Upper lobe of left lung (tissue), 6 donors: Measurements from ENCODE around the gene PATJ. TPM values are rescaled to one million over a fixed set of nuclear protein-coding genes. Genes with fewer than 3 reads are reported as not detected.

ENCODE experiments used
- ATAC-seq, 2 donors: fragments of 200-7000 bp; cut with Tn5 transposase; one replicate each; pipeline ENCODE4 v1.9.1; 2022; ENCODE audit warnings: mild to moderate bottlenecking in 2 of 2, moderate library complexity in 2 of 2; ENCODE audit not compliant: low FRiP score in 2 of 2
- DNase-seq, 2 donors: peaks; one replicate each; pipeline ENCODE4 v3.0.0-alpha.2; 2019 to 2020
- H3K27ac ChIP-seq, 4 donors: fragments of 200-600 bp; sonication (generic); one replicate each; pipeline ENCODE4 v1.5.1; 2016 to 2019
- H3K27me3 ChIP-seq, 4 donors: fragments of 200-600 bp; sonication (generic); one replicate each; pipeline ENCODE4 v1.5.1; 2017 to 2019
- H3K36me3 ChIP-seq, 4 donors: fragments of 200-600 bp; sonication (generic); one replicate each; pipeline ENCODE4 v1.5.1; 2016 to 2019
- H3K4me1 ChIP-seq, 4 donors: fragments of 200-600 bp; sonication (generic); one replicate each; pipeline ENCODE4 v1.5.1; 2018 to 2019
- H3K4me3 ChIP-seq, 4 donors: fragments of 200-600 bp; sonication (generic); one replicate each; pipeline ENCODE4 v1.5.1; 2017 to 2019; ENCODE audit warnings: mild to moderate bottlenecking in 2 of 4, moderate library complexity in 1 of 4
- H3K9me3 ChIP-seq, 4 donors: fragments of 200-600 bp; sonication (generic); one replicate each; pipeline ENCODE4 v1.5.1; 2018 to 2019
- EP300 ChIP-seq, 4 donors: sonication (generic); formaldehyde crosslinking; IDR thresholded peaks; one replicate each; pipeline ENCODE4 v1.5.1; 2017; ENCODE audit warnings: antibody characterized with exemption in 4 of 4, control low read depth in 2 of 4
- POLR2A ChIP-seq, 4 donors: fragments of 450-650 bp; IDR thresholded peaks; one replicate each; pipeline ENCODE4 v1.5.1; 2016 to 2017; ENCODE audit warnings: antibody characterized with exemption in 4 of 4, mild to moderate bottlenecking in 2 of 4
- POLR2AphosphoS5 ChIP-seq, 2 donors: sonication (generic); formaldehyde crosslinking; IDR thresholded peaks; one replicate each; pipeline ENCODE4 v1.5.1; 2017; ENCODE audit warnings: antibody characterized with exemption in 2 of 2
- WGBS, 2 donors: methylation state at CpG; one replicate each; pipeline ENCODE4 v1.1.5; 2017 to 2018; 5-methylcytosine and 5-hydroxymethylcytosine counted together
- total RNA-seq, 6 donors: library from RNA; depleted of rRNA in 4 of 6; stranded (reverse); fragments of >200 nt in 4 of 6; gene quantifications; one replicate each; pipeline versions ENCODE4 v1.1.0 to v1.2.1, GENCODE V29; 2016 to 2021
- TF ChIP-seq, protein P1 (sequence below), 6 experiments: fragments of 450-650 bp in 4 of 6; fragments of 200-600 bp in 2 of 6; sonication (generic) in 2 of 6; IDR thresholded peaks; one replicate each; pipeline ENCODE4 v1.5.1; 2016 to 2019; ENCODE audit warnings: antibody characterized with exemption in 6 of 6
- donor health status: DM: no; HTN: no; CAD: no; lungs with moderate emphysema.
- donor health status: DM: no; HTN: yes; CAD: no; lungs with severe emphysema.

The PATJ gene
- total RNA-seq, 6 donors from 2014 or later: 37.1 to 217 (median 70.5) TPM

DNA sequence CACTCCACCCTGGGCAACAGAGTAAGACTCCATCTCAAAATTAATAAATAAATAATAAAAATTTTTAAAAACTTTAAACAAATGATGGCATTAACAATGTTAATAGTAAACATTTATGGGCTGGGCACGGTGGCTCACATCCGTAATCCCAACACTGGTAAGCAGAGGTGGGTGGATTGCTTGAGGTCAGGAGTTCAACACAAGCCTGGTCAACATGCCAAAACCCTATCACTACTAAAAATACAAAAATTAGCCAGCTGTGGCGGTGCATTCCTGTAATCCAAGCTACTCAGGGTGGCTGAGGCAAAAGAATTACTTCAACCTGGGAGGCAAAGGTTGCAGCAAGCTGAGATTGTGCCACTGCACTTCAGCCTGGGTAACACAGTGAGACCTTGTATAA is 443.4 kb downstream of the PATJ start:
- no peaks in the 10 kb centered on the region for H3K27me3 ChIP-seq
- ATAC-seq (no peak), DNase-seq (no peak)
- peaks cover 0 to under 1% (median 0%) of the 10 kb centered on the region in 4 donors for H3K4me1 ChIP-seq
- H3K27ac ChIP-seq: no peak overlapping the region
- TF ChIP-seq, protein P1, sequence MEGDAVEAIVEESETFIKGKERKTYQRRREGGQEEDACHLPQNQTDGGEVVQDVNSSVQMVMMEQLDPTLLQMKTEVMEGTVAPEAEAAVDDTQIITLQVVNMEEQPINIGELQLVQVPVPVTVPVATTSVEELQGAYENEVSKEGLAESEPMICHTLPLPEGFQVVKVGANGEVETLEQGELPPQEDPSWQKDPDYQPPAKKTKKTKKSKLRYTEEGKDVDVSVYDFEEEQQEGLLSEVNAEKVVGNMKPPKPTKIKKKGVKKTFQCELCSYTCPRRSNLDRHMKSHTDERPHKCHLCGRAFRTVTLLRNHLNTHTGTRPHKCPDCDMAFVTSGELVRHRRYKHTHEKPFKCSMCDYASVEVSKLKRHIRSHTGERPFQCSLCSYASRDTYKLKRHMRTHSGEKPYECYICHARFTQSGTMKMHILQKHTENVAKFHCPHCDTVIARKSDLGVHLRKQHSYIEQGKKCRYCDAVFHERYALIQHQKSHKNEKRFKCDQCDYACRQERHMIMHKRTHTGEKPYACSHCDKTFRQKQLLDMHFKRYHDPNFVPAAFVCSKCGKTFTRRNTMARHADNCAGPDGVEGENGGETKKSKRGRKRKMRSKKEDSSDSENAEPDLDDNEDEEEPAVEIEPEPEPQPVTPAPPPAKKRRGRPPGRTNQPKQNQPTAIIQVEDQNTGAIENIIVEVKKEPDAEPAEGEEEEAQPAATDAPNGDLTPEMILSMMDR (IDR thresholded peaks at IDR 0.05): no peak
- TF ChIP-seq EP300 (IDR thresholded peaks at IDR 0.05) (no peak), POLR2A (IDR thresholded peaks at IDR 0.05) (no peak), POLR2AphosphoS5 (IDR thresholded peaks at IDR 0.05) (no peak)
- H3K4me3 ChIP-seq: no peak overlapping the region
- H3K9me3 ChIP-seq: no peaks in the 10 kb centered on the region
- no peaks in the 10 kb centered on the region for H3K36me3 ChIP-seq
- WGBS, 2 donors: 64 to 79% methylated on average over 3 of the region's 3 CpGs

- 97 to 98% methylated on average over 5 of the region's 5 CpGs for WGBS, 2 donors
- no peak for ATAC-seq
- TF ChIP-seq POLR2A (IDR thresholded peaks at IDR 0.05): no peak
- TF ChIP-seq EP300 (IDR thresholded peaks at IDR 0.05): no peak
- TF ChIP-seq, protein P1 (IDR thresholded peaks at IDR 0.05): no peak
- TF ChIP-seq POLR2AphosphoS5 (IDR thresholded peaks at IDR 0.05): no peak
Measured at GRCh38 chr1:62187548-62187947, 445.3 kb downstream of the PATJ start.

DNA sequence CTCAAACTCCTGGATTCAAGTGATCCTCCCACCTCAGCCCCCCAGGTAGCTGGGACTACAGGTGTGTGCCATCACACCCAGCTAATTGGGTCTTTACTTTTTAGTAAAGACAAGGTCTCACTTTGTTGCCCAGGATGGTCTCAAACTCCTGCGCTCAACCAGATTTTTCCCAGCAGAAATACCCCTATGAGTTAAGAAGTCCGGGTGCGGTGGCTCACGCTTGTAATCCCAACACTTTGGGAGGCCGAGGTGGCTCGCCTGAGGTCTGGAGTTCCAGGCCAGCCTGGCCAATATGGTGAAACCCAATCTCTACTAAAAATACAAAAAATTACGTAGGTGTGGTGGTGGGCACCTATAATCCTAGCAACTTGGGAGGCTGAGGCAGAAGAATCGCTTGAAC is 445.8 kb downstream of the PATJ start:
- DNase-seq (no peak), ATAC-seq (no peak)
- no peaks in the 10 kb centered on the region for H3K27me3 ChIP-seq
- no peak overlapping the region for H3K27ac ChIP-seq
- no peaks in the 10 kb centered on the region for H3K4me1 ChIP-seq
- TF ChIP-seq, protein P1 (IDR thresholded peaks at IDR 0.05): no peak
- TF ChIP-seq POLR2AphosphoS5 (IDR thresholded peaks at IDR 0.05): no peak
- TF ChIP-seq POLR2A (IDR thresholded peaks at IDR 0.05): no peak
- TF ChIP-seq EP300 (IDR thresholded peaks at IDR 0.05): no peak
- H3K9me3 ChIP-seq: no peaks in the 10 kb centered on the region
- H3K4me3 ChIP-seq: no peak overlapping the region
- H3K36me3 ChIP-seq: no peaks in the 10 kb centered on the region
- 97 to 99% methylated on average over 8 of the region's 8 CpGs for WGBS, 2 donors

More at GRCh38 chr1:62187548-62187947, 445.3 kb downstream of the PATJ start:
- no peak overlapping the region for H3K4me3 ChIP-seq
- no peaks in the 10 kb centered on the region for H3K4me1 ChIP-seq
- H3K36me3 ChIP-seq: no peaks in the 10 kb centered on the region
- H3K27me3 ChIP-seq: no peaks in the 10 kb centered on the region
- no peak for DNase-seq
- H3K27ac ChIP-seq: no peak overlapping the region
- H3K9me3 ChIP-seq: no peaks in the 10 kb centered on the region

- no peaks in the 10 kb centered on the region for H3K9me3 ChIP-seq
- H3K27me3 ChIP-seq: peaks cover 0 to 11% (median 3%) of the 10 kb centered on the region in 4 donors
- WGBS, 2 donors: 16 to 17% methylated on average over 29 to 44 of the region's 55 CpGs
- DNase-seq (peak in 1 of 2 donors; percentile 83), ATAC-seq (peak; percentile 47 to 52)
- TF ChIP-seq POLR2A (IDR thresholded peaks at IDR 0.05): no peak
- no peak for TF ChIP-seq POLR2AphosphoS5 (IDR thresholded peaks at IDR 0.05)
- TF ChIP-seq EP300 (IDR thresholded peaks at IDR 0.05): no peak
- TF ChIP-seq, protein P1 (IDR thresholded peaks at IDR 0.05): no peak
- H3K36me3 ChIP-seq: no peaks in the 10 kb centered on the region
- peak within 1 kb of the TSS in 1 of 4 donors; percentile 10 for H3K27ac ChIP-seq
- peaks cover 0 to 8% (median 1%) of the 10 kb centered on the region in 4 donors for H3K4me1 ChIP-seq
- H3K4me3 ChIP-seq: peak within 1 kb of the TSS; percentile 4 to 44 (median 32)
Measured at GRCh38 chr1:62194651-62195544, 452.6 kb downstream of the PATJ start, which contains the start of gene L1TD1. TSS of gene L1TD1 (plus strand) at chr1:62194849. CDS start at chr1:62206629, 11,780 bp downstream.
